ENCODE results near the gene PNPLA6. TPM values are rescaled to one million over a fixed set of nuclear protein-coding genes. Genes with fewer than 3 reads are reported as not detected.
A peak's percentile ranks its signal among the peaks of the same experiment; 100 is the strongest.

Gene PNPLA6
- total and polyA plus RNA-seq, 2 of the 13 experiments (the other 11 are each of a cell fraction or from before 2014, with no cell fraction given) = 24.9 to 28.2 TPM

DNA sequence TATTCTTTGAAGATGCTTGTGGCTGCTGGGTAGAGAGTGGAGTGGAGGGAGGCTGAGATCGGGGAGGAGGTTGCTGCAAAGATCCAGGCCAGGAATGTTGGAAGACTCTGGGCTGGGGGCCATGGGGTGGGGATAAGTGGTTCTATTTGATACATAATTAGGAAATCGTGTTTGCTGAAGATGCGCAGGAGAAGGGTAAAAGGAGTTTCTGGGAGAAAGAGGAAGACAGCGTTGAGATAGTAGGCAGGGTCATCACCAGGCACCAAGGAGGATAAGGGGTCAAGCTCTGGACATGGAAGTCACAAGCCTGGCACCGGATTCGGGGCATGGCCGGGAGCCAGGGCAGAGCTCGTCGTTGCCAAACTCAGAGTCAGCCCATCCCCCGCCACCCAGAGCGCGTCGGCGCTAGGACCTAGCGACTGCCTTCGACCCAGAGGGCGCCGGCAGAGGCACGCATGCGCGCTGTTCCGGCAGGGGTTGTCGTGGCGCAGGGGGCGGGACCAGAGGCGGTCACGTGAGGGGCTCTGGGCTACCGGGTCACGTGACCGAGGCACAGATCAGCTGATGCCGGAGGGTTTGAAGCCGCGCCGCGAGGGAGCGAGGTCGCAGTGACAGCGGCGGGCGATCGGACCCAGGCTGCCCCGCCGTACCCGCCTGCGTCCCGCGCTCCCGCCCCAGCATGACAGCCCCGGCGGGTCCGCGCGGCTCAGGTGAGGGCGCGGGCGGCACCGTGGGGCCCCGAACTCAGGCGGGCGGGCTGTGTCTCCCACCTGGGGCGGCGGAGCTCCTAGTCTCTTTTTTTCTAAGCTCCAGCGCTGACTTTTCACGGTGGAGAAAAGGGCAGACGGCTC, 13.2 kb upstream of the PNPLA6 start, which contains the start of gene MCOLN1 (continued):
- peak; percentile 97 for TF ChIP-seq BHLHE40 (IDR thresholded peaks at IDR 0.05; ENCODE audit: low read length)
- peak; percentile 78 for TF ChIP-seq TBL1XR1 (IDR thresholded peaks at IDR 0.05; ENCODE audit: borderline replicate concordance, low read length, partially characterized antibody)
- TF ChIP-seq ZNF841 (CRISPR knock-in tag; IDR thresholded peaks at IDR 0.05; ENCODE audit: borderline replicate concordance) = no peak
- TF ChIP-seq ELF3 (CRISPR knock-in tag; IDR thresholded peaks at IDR 0.05) = peak; percentile 78
- TF ChIP-seq DPF2 (CRISPR knock-in tag; IDR thresholded peaks at IDR 0.05; ENCODE audit: borderline replicate concordance, low read depth) = peak; percentile 47; the same call in 1 of the 2 replicates
- TF ChIP-seq, protein P1, sequence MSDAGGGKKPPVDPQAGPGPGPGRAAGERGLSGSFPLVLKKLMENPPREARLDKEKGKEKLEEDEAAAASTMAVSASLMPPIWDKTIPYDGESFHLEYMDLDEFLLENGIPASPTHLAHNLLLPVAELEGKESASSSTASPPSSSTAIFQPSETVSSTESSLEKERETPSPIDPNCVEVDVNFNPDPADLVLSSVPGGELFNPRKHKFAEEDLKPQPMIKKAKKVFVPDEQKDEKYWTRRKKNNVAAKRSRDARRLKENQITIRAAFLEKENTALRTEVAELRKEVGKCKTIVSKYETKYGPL (CRISPR knock-in tag; IDR thresholded peaks at IDR 0.05) = no peak
- TF ChIP-seq SP140L (CRISPR knock-in tag; IDR thresholded peaks at IDR 0.05; ENCODE audit: borderline replicate concordance) = no peak
- no peak for TF ChIP-seq ZNF672 (CRISPR knock-in tag; IDR thresholded peaks at IDR 0.05)
- TF ChIP-seq ZNF501 (CRISPR knock-in tag; IDR thresholded peaks at IDR 0.05) = peak; percentile 66; the same call in 1 of the 2 replicates
- TF ChIP-seq ZKSCAN8 (CRISPR knock-in tag; IDR thresholded peaks at IDR 0.05; ENCODE audit: borderline replicate concordance) = peak; percentile 51; the same call in 1 of the 2 replicates
- TF ChIP-seq SCMH1 (CRISPR knock-in tag; IDR thresholded peaks at IDR 0.05; ENCODE audit: borderline replicate concordance) = no peak
- TF ChIP-seq, protein P2, sequence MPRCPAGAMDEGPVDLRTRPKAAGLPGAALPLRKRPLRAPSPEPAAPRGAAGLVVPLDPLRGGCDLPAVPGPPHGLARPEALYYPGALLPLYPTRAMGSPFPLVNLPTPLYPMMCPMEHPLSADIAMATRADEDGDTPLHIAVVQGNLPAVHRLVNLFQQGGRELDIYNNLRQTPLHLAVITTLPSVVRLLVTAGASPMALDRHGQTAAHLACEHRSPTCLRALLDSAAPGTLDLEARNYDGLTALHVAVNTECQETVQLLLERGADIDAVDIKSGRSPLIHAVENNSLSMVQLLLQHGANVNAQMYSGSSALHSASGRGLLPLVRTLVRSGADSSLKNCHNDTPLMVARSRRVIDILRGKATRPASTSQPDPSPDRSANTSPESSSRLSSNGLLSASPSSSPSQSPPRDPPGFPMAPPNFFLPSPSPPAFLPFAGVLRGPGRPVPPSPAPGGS (CRISPR knock-in tag; IDR thresholded peaks at IDR 0.05) = peak; percentile 43; the same call in 1 of the 2 replicates
- TF ChIP-seq, protein P3, sequence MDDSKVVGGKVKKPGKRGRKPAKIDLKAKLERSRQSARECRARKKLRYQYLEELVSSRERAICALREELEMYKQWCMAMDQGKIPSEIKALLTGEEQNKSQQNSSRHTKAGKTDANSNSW (CRISPR knock-in tag; IDR thresholded peaks at IDR 0.05; ENCODE audit: borderline replicate concordance) = no peak
- TF ChIP-seq ZNF550 (CRISPR knock-in tag; IDR thresholded peaks at IDR 0.05; ENCODE audit: borderline replicate concordance) = 0 out of 2 replicates have a peak, but pooled peaks have one; percentile 68
- TF ChIP-seq MYNN (CRISPR knock-in tag; IDR thresholded peaks at IDR 0.05; ENCODE audit: low read depth) = 0 out of 2 replicates have a peak, but pooled peaks have one; percentile 50
- no peak; the same call in none of the 2 replicates for TF ChIP-seq ZSCAN31 (CRISPR knock-in tag; IDR thresholded peaks at IDR 0.05; ENCODE audit: low read depth)
- peak; percentile 71 for TF ChIP-seq ZNF883 (CRISPR knock-in tag; IDR thresholded peaks at IDR 0.05; ENCODE audit: not compliant biosample characterization)
- no peak for TF ChIP-seq ZSCAN25 (CRISPR knock-in tag; IDR thresholded peaks at IDR 0.05)
- TF ChIP-seq ZNF749 (CRISPR knock-in tag; IDR thresholded peaks at IDR 0.05; ENCODE audit: borderline replicate concordance) = peak; percentile 73; the same call in 1 of the 2 replicates
- no peak for TF ChIP-seq ZNF431 (CRISPR knock-in tag; IDR thresholded peaks at IDR 0.05; ENCODE audit: borderline replicate concordance, low read depth)
- TF ChIP-seq ZNF543 (CRISPR knock-in tag; IDR thresholded peaks at IDR 0.05) = peak; percentile 86
- peak; percentile 75 for TF ChIP-seq ZNF263 (CRISPR knock-in tag; IDR thresholded peaks at IDR 0.05)
- no peak for TF ChIP-seq NAIF1 (CRISPR knock-in tag; IDR thresholded peaks at IDR 0.05; ENCODE audit: borderline replicate concordance)
- no peak for TF ChIP-seq HES4 (CRISPR knock-in tag; IDR thresholded peaks at IDR 0.05; ENCODE audit: borderline replicate concordance)
- TF ChIP-seq GATAD2A (CRISPR knock-in tag; IDR thresholded peaks at IDR 0.05) = peak; percentile 68; the same call in 1 of the 2 replicates
- peak; percentile 89; the same call in 1 of the 2 replicates for TF ChIP-seq ZNF761 (CRISPR knock-in tag; conservative IDR thresholded peaks at IDR 0.05)
- TF ChIP-seq ZNF460 (CRISPR knock-in tag; IDR thresholded peaks at IDR 0.05; ENCODE audit: borderline replicate concordance) = no peak; the same call in 1 of the 2 replicates
- peak; percentile 61 for TF ChIP-seq AGO2 (optimal IDR thresholded peaks at IDR 0.05; ENCODE audit: low read depth, low read length)

All from HepG2 (cell line).